SK-N-SH (cell line): Measurements from ENCODE around the gene ATN1. TPM values are rescaled to one million over a fixed set of nuclear protein-coding genes. Genes with fewer than 3 reads are reported as not detected.

ENCODE experiments used
- CTCF ChIA-PET: fragments of 300-600, 350-600 bp; formaldehyde crosslinking; extraction: SDS; loops from one replicate; lab custom pipeline; 2021; lab: Yijun Ruan, JAX
- POLR2A ChIA-PET: fragments of 350-600 bp; sonication (Branson Sonifier 250); formaldehyde crosslinking; extraction: SDS; loops from one replicate; lab custom pipeline; 2020; ENCODE audit warnings: antibody characterized with exemption, inconsistent platforms; lab: Yijun Ruan, JAX
- DNase-seq: peaks from one replicate; pipeline ENCODE4 v3.0.0; 2012
- H2AFZ ChIP-seq: fragments of 200-600 bp; sonication (generic); 2 replicates; pipeline ENCODE4 v1.8.1; 2016; ENCODE audit warnings: antibody characterized with exemption, mild to moderate bottlenecking, low read depth
- H3F3A ChIP-seq: fragments of 200-600 bp; sonication (generic); replicated peaks from 2 replicates; pipeline ENCODE3; 2016; ENCODE audit warnings: antibody characterized with exemption, mild to moderate bottlenecking; ENCODE audit not compliant: insufficient read depth
- H3K27ac ChIP-seq, 2 experiments: fragments of 200-500 bp in 1 of 2; fragments of 200-600 bp in 1 of 2; sonication (Bioruptor generic) in 1 of 2; sonication (generic), shearing (Covaris generic) in 1 of 2; 2 replicates each; pipeline versions ENCODE4 v1.5.1 to v1.6.1; 2014 to 2016; ENCODE audit warnings: low read depth in 2 of 2, inconsistent platforms in 1 of 2, low read length in 1 of 2, mild to moderate bottlenecking in 1 of 2, mixed read lengths in 1 of 2
- H3K27me3 ChIP-seq: fragments of 200-600 bp; sonication (generic), shearing (Covaris generic); 2 replicates; pipeline ENCODE4 v1.6.1; 2016; ENCODE audit warnings: mixed run types; ENCODE audit not compliant: insufficient read depth
- H3K36me3 ChIP-seq, 2 experiments: fragments of 200-500 bp in 1 of 2; fragments of 200-600 bp in 1 of 2; sonication (Bioruptor generic) in 1 of 2; sonication (generic) in 1 of 2; replicated peaks in 1 of 2; 2 replicates each; pipeline versions ENCODE3 to v1.5.1; 2014 to 2016; ENCODE audit warnings: low read length in 1 of 2, mild to moderate bottlenecking in 1 of 2; ENCODE audit not compliant: insufficient read depth in 2 of 2, control insufficient read depth in 1 of 2
- H3K4me1 ChIP-seq, 2 experiments: fragments of 200-500 bp in 1 of 2; fragments of 200-600 bp in 1 of 2; sonication (Bioruptor generic) in 1 of 2; sonication (generic), shearing (Covaris generic) in 1 of 2; 2 replicates each; pipeline versions ENCODE4 v1.5.1 to v1.6.1; 2014 to 2016; ENCODE audit warnings: low read depth in 1 of 2, low read length in 1 of 2, mixed run types in 1 of 2; ENCODE audit not compliant: insufficient read depth in 2 of 2, control insufficient read depth in 1 of 2
- H3K4me2 ChIP-seq: fragments of 200-600 bp; sonication (generic), shearing (Covaris generic); 2 replicates; pipeline ENCODE4 v1.6.1; 2017; ENCODE audit warnings: mixed run types
- H3K4me3 ChIP-seq, 2 experiments: fragments of 200-500 bp in 1 of 2; fragments of 200-600 bp in 1 of 2; sonication (Bioruptor generic) in 1 of 2; sonication (generic), shearing (Covaris generic) in 1 of 2; 2 replicates each; pipeline versions ENCODE4 v1.5.1 to v1.8.1; 2014 to 2016; ENCODE audit warnings: low read depth in 2 of 2, inconsistent platforms in 1 of 2, low read length in 1 of 2, mild to moderate bottlenecking in 1 of 2, mixed read lengths in 1 of 2, moderate library complexity in 1 of 2
- H3K79me2 ChIP-seq: fragments of 200-600 bp; sonication (generic); 2 replicates; pipeline ENCODE4 v1.8.1; 2017; ENCODE audit warnings: mild to moderate bottlenecking; ENCODE audit not compliant: insufficient read depth
- H3K9ac ChIP-seq: fragments of 200-600 bp; sonication (generic); 2 replicates; pipeline ENCODE4 v1.6.1; 2017; ENCODE audit warnings: mixed run types
- H3K9me2 ChIP-seq: fragments of 200-600 bp; sonication (generic); 2 replicates; pipeline ENCODE4 v1.6.1; 2017; ENCODE audit warnings: mixed run types
- H3K9me3 ChIP-seq: fragments of 200-600 bp; sonication (generic); 2 replicates; pipeline ENCODE4 v1.6.1; 2017; ENCODE audit warnings: mixed run types, mild to moderate bottlenecking, moderate library complexity
- H4K20me1 ChIP-seq: fragments of 200-600 bp; sonication (generic); 2 replicates; pipeline ENCODE4 v1.6.1; 2017; ENCODE audit warnings: mild to moderate bottlenecking, mixed run types; ENCODE audit not compliant: insufficient read depth
- CHD2 ChIP-seq: fragments of 150-350 bp; IDR thresholded peaks from 2 replicates; pipeline ENCODE4 v1.6.1; 2018; ENCODE audit warnings: low read length; ENCODE audit not compliant: partially characterized antibody
- ELF1 ChIP-seq: IDR thresholded peaks from 2 replicates; pipeline ENCODE4 v1.4.0; 2012
- FOSL2 ChIP-seq: IDR thresholded peaks from 2 replicates; pipeline ENCODE4 v1.4.0; 2012; ENCODE audit warnings: low read depth, mild to moderate bottlenecking, moderate library complexity, borderline replicate concordance
- NRF1 ChIP-seq: IDR thresholded peaks from 2 replicates; pipeline ENCODE4 v1.6.1; 2012; ENCODE audit warnings: low read depth, mild to moderate bottlenecking, low read length
- RAD21 ChIP-seq: IDR thresholded peaks from 2 replicates; pipeline ENCODE4 v1.6.1; 2012; ENCODE audit warnings: mild to moderate bottlenecking, low read length
- RFX5 ChIP-seq: IDR thresholded peaks from 2 replicates; pipeline ENCODE4 v1.6.1; 2012; ENCODE audit warnings: mild to moderate bottlenecking, improper control_type of control experiment, low read length
- TEAD4 ChIP-seq: IDR thresholded peaks from 2 replicates; pipeline ENCODE4 v1.4.0; 2012; ENCODE audit warnings: mild to moderate bottlenecking, borderline replicate concordance; ENCODE audit not compliant: insufficient read depth
- YY1 ChIP-seq: IDR thresholded peaks from 2 replicates; pipeline ENCODE4 v1.4.0; 2012; ENCODE audit warnings: low read depth, mild to moderate bottlenecking
- ZBTB33 ChIP-seq: IDR thresholded peaks from 2 replicates; pipeline ENCODE4 v1.4.0; 2012; ENCODE audit warnings: low read depth, borderline replicate concordance
- WGBS: methylation state at CpG from one replicate; pipeline ENCODE4 v1.1.6; 2017; ENCODE audit warnings: low lambda C conversion rate; 5-methylcytosine and 5-hydroxymethylcytosine counted together
- polyA plus RNA-seq, 3 experiments: library from polyadenylated mRNA; depleted of rRNA; stranded (reverse); fragments of >200 nt; gene quantifications; 2 replicates each; pipeline ENCODE4 v1.2.3, GENCODE V29; 2012

The ATN1 gene
- polyA plus RNA-seq, 1 of the 3 experiments (the other 2 are of a cell fraction): 29.3 TPM

GRCh38 chr12:6914947-6915788 lies 12.6 kb upstream of the ATN1 start:
- WGBS: 11% methylated on average over 20 of the region's 29 CpGs
- Histone ChIP-seq H3K36me3 (peaks cover under 1 to 9% of the 10 kb centered on the region in 2 experiments), H3K9me2 (no peaks in the 10 kb centered on the region), H3K4me2 (peak overlapping the region; percentile 97)
- TF ChIP-seq CHD2 (peak; percentile 12), ELF1 (no peak)
- TF ChIP-seq, all 33 proteins: peak for 1
- peak; percentile 80 for DNase-seq
- Histone ChIP-seq H3K9me3 (no peaks in the 10 kb centered on the region), H3K4me3 (peak overlapping the region; percentile 69 to 92), H2AFZ (peak overlapping the region; percentile 74; the same call in 1 of the 2 replicates), H4K20me1 (no peaks in the 10 kb centered on the region), H3K4me1 (peaks cover 14 to 18% of the 10 kb centered on the region in 2 experiments; a peak in 2 of 4 replicates), H3K9ac (peak overlapping the region; percentile 75), H3K79me2 (peaks cover 13% of the 10 kb centered on the region; the same call in 1 of the 2 replicates), H3F3A (no peaks in the 10 kb centered on the region), H3K27ac (peak overlapping the region; percentile 49 to 82; a peak in 3 of 4 replicates), H3K27me3 (no peaks in the 10 kb centered on the region)
- POLR2A ChIA-PET: interaction anchor here (0.8 to 4.2 kb wide), 7 partner anchors 10 to 42 kb away, joined by 3 to 21 read pairs (median 11); partner anchors contain the start of genes C12orf57, RNU7-1 and SPSB2
- CTCF ChIA-PET: interaction anchor here (1.0 to 9.6 kb wide), 7 partner anchors 10 to 47 kb away, joined by 3 to 62 read pairs (median 4); partner anchors contain the start of genes C12orf57 and RNU7-1

DNA sequence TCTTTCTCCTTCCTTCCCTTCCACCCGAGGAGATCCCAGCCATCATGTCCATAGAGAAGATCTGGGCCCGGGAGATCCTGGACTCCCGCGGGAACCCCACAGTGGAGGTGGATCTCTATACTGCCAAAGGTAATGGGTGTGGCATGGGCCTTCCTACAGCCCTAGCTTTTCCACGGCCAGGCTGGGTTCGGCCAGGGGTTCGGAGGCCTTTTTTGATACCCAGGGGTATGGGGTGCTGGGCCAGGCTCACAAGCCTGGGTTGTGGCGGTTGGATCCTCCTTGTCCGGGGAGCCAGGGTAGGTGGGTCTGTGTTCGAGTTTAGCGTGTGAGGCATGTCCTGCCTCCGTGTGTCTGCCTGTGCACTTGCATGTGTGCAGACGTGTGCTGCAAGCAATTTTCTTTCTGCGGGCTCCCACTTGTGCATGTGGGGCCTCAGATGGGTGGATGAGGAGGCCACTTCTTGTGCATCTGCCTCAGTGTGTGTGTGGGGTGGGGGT lies 11.9 kb upstream of the ATN1 start:
- Histone ChIP-seq H3K79me2 (peaks cover 13% of the 10 kb centered on the region; the same call in 1 of the 2 replicates), H3K9ac (no peak overlapping the region), H3K4me2 (peak overlapping the region; percentile 97), H3K9me2 (no peaks in the 10 kb centered on the region), H3F3A (no peaks in the 10 kb centered on the region), H3K27ac (no peak overlapping the region; a peak in 1 of 4 replicates), H2AFZ (no peak overlapping the region), H3K4me1 (peaks cover 14 to 18% of the 10 kb centered on the region in 2 experiments; a peak in 2 of 4 replicates), H3K27me3 (no peaks in the 10 kb centered on the region), H3K36me3 (peaks cover 6 to 9% of the 10 kb centered on the region in 2 experiments), H3K9me3 (no peaks in the 10 kb centered on the region), H4K20me1 (no peaks in the 10 kb centered on the region), H3K4me3 (peak overlapping the region; percentile 28 to 92; a peak in 3 of 4 replicates)
- no peak for DNase-seq
- POLR2A ChIA-PET: interaction anchor here (0.8 to 4.2 kb wide), 5 partner anchors 9 to 43 kb away, joined by 4 to 21 read pairs (median 11); partner anchors contain the start of genes C12orf57, RNU7-1 and SPSB2
- TF ChIP-seq YY1 (no peak), RFX5 (no peak), NRF1 (no peak), ZBTB33 (no peak), RAD21 (no peak), TEAD4 (no peak), FOSL2 (no peak), CHD2 (no peak)
- CTCF ChIA-PET: interaction anchor here (1.0 to 9.6 kb wide), 6 partner anchors 9 to 48 kb away, joined by 3 to 62 read pairs (median 8); partner anchors contain the start of genes C12orf57, RNU7-1 and SPSB2
- WGBS: 75% methylated on average over 7 of the region's 14 CpGs
